ENCODE results near the gene SOX6. TPM values are rescaled to one million over a fixed set of nuclear protein-coding genes. Genes with fewer than 3 reads are reported as not detected.

SOX6 gene
- total RNA-seq, 1 experiment from 2014 or later, result not detected

DNA sequence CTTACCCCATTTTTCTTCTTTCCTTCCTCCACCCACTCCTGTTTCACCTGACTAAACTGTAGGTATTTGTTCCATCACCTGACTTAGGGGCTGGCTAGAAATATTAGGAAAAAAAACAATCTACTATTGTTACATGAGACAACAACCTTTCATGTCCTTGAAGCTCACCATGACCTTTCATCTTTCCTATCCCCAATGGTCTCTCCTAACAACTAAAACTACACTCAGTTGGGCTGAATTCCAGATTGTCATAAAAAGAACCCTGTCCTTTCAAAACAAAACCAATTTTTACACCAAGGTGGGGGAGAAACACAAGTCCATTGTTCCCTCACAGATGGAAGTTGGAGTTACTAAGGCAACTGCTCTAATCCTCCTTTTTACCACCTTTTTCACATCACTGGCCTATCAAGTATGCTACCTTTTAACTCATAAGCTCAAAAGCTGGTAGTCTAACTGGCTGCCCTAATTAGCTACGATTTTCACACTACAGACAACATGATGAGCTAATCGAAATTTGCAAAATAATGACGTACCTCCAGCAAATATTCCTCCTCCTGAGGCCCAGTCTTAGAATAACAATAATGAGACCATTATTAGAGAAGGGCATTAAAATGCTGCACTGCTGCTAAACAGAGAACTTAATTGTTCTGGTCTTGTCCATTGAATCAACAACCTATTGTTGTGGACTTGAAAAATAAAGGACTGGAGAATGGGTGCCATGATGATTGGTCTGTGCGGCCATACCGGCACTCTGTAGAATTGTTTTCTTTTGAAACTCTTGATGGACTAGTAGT is 46.5 kb upstream of the SOX6 start:
- H2BK15ac ChIP-seq (ENCODE audit: low read depth, low read length), result no peak overlapping the region
- no peak overlapping the region for H2BK12ac ChIP-seq (ENCODE audit: insufficient read length, low read depth, low read length)
- no peak overlapping the region for H3K14ac ChIP-seq (ENCODE audit: insufficient read depth, low read length)
- H3K23me2 ChIP-seq (ENCODE audit: insufficient read length, low read depth, low read length, poor library complexity, severe bottlenecking), result no peaks in the 10 kb centered on the region
- H3K4me1 ChIP-seq (ENCODE audit: insufficient read depth, low read length), result no peaks in the 10 kb centered on the region; the same call in 1 of the 2 replicates
- no peaks in the 10 kb centered on the region for H3K79me1 ChIP-seq (ENCODE audit: insufficient read depth, low read depth, low read length, poor library complexity, severe bottlenecking)
- peaks cover 98% of the 10 kb centered on the region for H3K27me3 Mint-ChIP-seq (ENCODE audit: low read depth)
- no peak overlapping the region for H2BK20ac ChIP-seq (ENCODE audit: low read depth, low read length, poor library complexity, severe bottlenecking)
- no peaks in the 10 kb centered on the region; a peak in 1 of 7 replicates for H3K36me3 Mint-ChIP-seq (ENCODE audit: insufficient read depth in 1 of 3, low read depth in 3 of 3)
- H3K56ac ChIP-seq (ENCODE audit: insufficient read length, low read depth, low read length), result no peak overlapping the region
- TF ChIP-seq CTCF (conservative IDR thresholded peaks at IDR 0.05), result no peak
- WGBS (ENCODE audit: extremely low coverage, insufficient read length, low lambda C conversion rate), result no CpG with 5 or more reads among the region's 5 CpGs
- no peak overlapping the region for H4K91ac ChIP-seq (ENCODE audit: insufficient read length, low read depth, low read length)
- H3K4me3 Mint-ChIP-seq, result 0 out of 5 replicates have a peak overlapping the region, but pooled peaks of 1 of the 2 experiments have one; percentile 2
- no peak overlapping the region for H4K5ac ChIP-seq (ENCODE audit: insufficient read length, low read depth, low read length)
- no peak overlapping the region for H2AK5ac ChIP-seq (ENCODE audit: insufficient read length, low read length)
- H3K9me3 Mint-ChIP-seq, result peaks cover 0 to 3% of the 10 kb centered on the region in 2 experiments; a peak in 1 of 5 replicates
- H3K4me2 ChIP-seq (ENCODE audit: insufficient read depth, insufficient read length, low read length), result no peak overlapping the region
- no peak overlapping the region for H4K8ac ChIP-seq (replicated peaks; ENCODE audit: insufficient read length, low read depth, low read length)
- no peak overlapping the region for H3K4ac ChIP-seq (ENCODE audit: low read depth, low read length)
- no peaks in the 10 kb centered on the region for H4K20me1 ChIP-seq (ENCODE audit: control insufficient read depth, insufficient read depth, insufficient read length)
- peaks cover 18 to 35% of the 10 kb centered on the region in 2 experiments for H3K4me1 Mint-ChIP-seq
- no peak overlapping the region for H3K9ac ChIP-seq (ENCODE audit: extremely low read depth, insufficient read length, low read length)
- H3K79me2 ChIP-seq (ENCODE audit: insufficient read depth, low read length), result no peaks in the 10 kb centered on the region
- peak; percentile 28 for DNase-seq
- H2AFZ ChIP-seq (ENCODE audit: low read length), result no peak overlapping the region
- no peaks in the 10 kb centered on the region for H3K9me3 ChIP-seq (ENCODE audit: control insufficient read depth, low read depth, low read length)
- peaks cover 51% of the 10 kb centered on the region for H3K27me3 ChIP-seq (ENCODE audit: insufficient read depth, low read length)
- H2BK120ac ChIP-seq (ENCODE audit: low read depth, low read length, poor library complexity, severe bottlenecking), result no peak overlapping the region
- H3K23ac ChIP-seq (ENCODE audit: insufficient read length, low read depth, low read length), result no peak overlapping the region
- peak overlapping the region in 1 of 3 experiments; percentile 14; a peak in 1 of 7 replicates for H3K27ac Mint-ChIP-seq
- H2BK5ac ChIP-seq (ENCODE audit: insufficient read length, low read length), result no peak overlapping the region
- H3K18ac ChIP-seq (ENCODE audit: insufficient read length, low read depth, low read length), result no peak overlapping the region
- H3K27ac ChIP-seq (ENCODE audit: insufficient read length, low read depth, low read length), result no peak overlapping the region
- H3T11ph ChIP-seq (ENCODE audit: low read length), result no peak overlapping the region
